ENCODE measurements around the gene RBP3. TPM values are rescaled to one million over a fixed set of nuclear protein-coding genes. Genes with fewer than 3 reads are reported as not detected.

RBP3 gene
- total RNA-seq, 1 experiment from 2014 or later: not detected

- in situ Hi-C loops (cut with HindIII; ENCODE audit: low pct_unique_long_range_greater_than_20kb, low sequenced_read_pairs): no loop called here
- H3K27ac ChIP-seq (ENCODE audit: low read length): no peak overlapping the region
- no TSS peak for BruUV-seq (replicated peaks)
Observed at GRCh38 chr10:47305566-47305965, 42.6 kb upstream of the RBP3 start.

GRCh38 chr10:47306387-47307210, 41.6 kb upstream of the RBP3 start:
- ATAC-seq (no peak), DNase-seq (ENCODE audit: low read depth, low spot score) (no peak)
- H3K4me3 ChIP-seq (ENCODE audit: low read depth in 2 of 2, low read length in 2 of 2): no peak overlapping the region
- H3K4me1 ChIP-seq (ENCODE audit: control insufficient read depth, insufficient read depth, low read length): no peaks in the 10 kb centered on the region; the same call in 1 of the 2 replicates
- TF ChIP-seq SIN3A (IDR thresholded peaks at IDR 0.05; ENCODE audit: borderline replicate concordance, insufficient read depth, low read depth, low read length) (no peak), POLR2AphosphoS5 (IDR thresholded peaks at IDR 0.05; ENCODE audit: low read depth, low read length) (no peak), REST (IDR thresholded peaks at IDR 0.05; ENCODE audit: insufficient read depth in 1 of 2, low read depth in 2 of 2, low read length in 1 of 2) (no peak), TCF7L2 (IDR thresholded peaks at IDR 0.05; ENCODE audit: low read depth, low read length) (no peak), CTCF (IDR thresholded peaks at IDR 0.05) (no peak)
- BruUV-seq (replicated peaks): no TSS peak
- ChIA-PET POLR2A (no interaction called here), CTCF (no interaction called here)
- H3K9me3 ChIP-seq (ENCODE audit: control insufficient read depth, insufficient read depth, low read depth, low read length): no peaks in the 10 kb centered on the region
- intact Hi-C loops (cut with micrococcal nuclease; ENCODE audit: unreplicated experiment) (no loop called here), in situ Hi-C loops (cut with HindIII; ENCODE audit: low pct_unique_long_range_greater_than_20kb, low sequenced_read_pairs) (no loop called here)
- no peaks in the 10 kb centered on the region for H3K36me3 ChIP-seq (ENCODE audit: control insufficient read depth, insufficient read depth, low read length)
- peaks cover 10% of the 10 kb centered on the region for H3K27me3 ChIP-seq (ENCODE audit: control insufficient read depth, insufficient read depth, low read length)
- H3K27ac ChIP-seq (ENCODE audit: low read length): no peak overlapping the region

More at GRCh38 chr10:47305566-47305965, 42.6 kb upstream of the RBP3 start:
- Histone ChIP-seq H3K4me3 (ENCODE audit: low read depth in 2 of 2, low read length in 2 of 2) (no peak overlapping the region), H3K36me3 (ENCODE audit: control insufficient read depth, insufficient read depth, low read length) (no peaks in the 10 kb centered on the region), H3K9me3 (ENCODE audit: control insufficient read depth, insufficient read depth, low read depth, low read length) (no peaks in the 10 kb centered on the region), H3K27me3 (ENCODE audit: control insufficient read depth, insufficient read depth, low read length) (peaks cover 13% of the 10 kb centered on the region), H3K4me1 (ENCODE audit: control insufficient read depth, insufficient read depth, low read length) (peaks cover 5% of the 10 kb centered on the region; the same call in 1 of the 2 replicates)
- ATAC-seq (no peak), DNase-seq (ENCODE audit: low read depth, low spot score) (no peak)
- POLR2A ChIA-PET: no interaction called here
- TF ChIP-seq SIN3A (IDR thresholded peaks at IDR 0.05; ENCODE audit: borderline replicate concordance, insufficient read depth, low read depth, low read length): no peak
- no peak for TF ChIP-seq CTCF (IDR thresholded peaks at IDR 0.05)
- TF ChIP-seq REST (IDR thresholded peaks at IDR 0.05; ENCODE audit: insufficient read depth in 1 of 2, low read depth in 2 of 2, low read length in 1 of 2): no peak
- no peak for TF ChIP-seq TCF7L2 (IDR thresholded peaks at IDR 0.05; ENCODE audit: low read depth, low read length)
- TF ChIP-seq POLR2AphosphoS5 (IDR thresholded peaks at IDR 0.05; ENCODE audit: low read depth, low read length): no peak
- intact Hi-C loops (cut with micrococcal nuclease; ENCODE audit: unreplicated experiment): no loop called here
- CTCF ChIA-PET: no interaction called here
